SIG-M5 treated with dmso at 0.1 percent for 504 hours (cell line): ENCODE measurements around the gene PTK7.
"Not testable (repeated sequence)": the region's sequence is repeated elsewhere in the genome, so short reads cannot be mapped to it uniquely, and the experiment has no call there.

Experiments used
- DNase-seq: peaks from one replicate; lab custom pipeline; 2025; ENCODE audit not compliant: unreplicated experiment; lab: John Stamatoyannopoulos, UW

Gene PTK7

DNA sequence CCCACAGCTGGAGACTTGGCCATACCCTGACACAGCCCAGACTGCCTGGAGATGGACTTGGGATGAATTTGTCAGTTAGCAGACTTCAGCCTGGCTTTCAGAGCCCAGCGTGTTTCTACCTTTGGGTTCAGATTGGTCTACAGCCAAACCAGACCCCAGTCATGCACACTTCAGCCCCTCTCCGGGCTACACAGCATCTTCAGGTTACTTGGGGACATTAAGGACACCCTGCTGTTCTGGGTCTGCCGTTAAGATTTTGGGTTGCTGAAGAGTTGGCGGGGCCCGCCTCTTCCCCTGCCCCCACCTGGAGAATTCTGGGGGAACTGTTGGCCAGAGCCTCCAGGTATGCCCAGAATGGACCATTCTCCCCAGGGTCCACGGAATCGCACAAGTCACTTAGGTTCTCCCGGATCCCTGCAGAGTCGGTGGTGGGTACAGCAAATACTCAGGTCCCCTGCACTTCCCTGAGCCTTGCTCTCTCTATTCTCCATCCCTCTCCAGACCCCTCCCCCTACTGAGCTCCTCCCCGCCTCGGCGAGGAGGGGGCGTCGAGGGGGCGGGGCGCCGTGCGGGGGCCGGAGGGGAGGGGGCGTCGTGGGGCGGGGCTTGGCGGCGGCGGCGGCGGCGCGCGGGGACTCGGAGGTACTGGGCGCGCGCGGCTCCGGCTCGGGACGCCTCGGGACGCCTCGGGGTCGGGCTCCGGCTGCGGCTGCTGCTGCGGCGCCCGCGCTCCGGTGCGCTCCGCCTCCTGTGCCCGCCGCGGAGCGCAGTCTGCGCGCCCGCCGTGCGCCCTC, at the start of gene PTK7:
Gene PTK7 (plus strand): TSS at position 645 of the 794 bp plus-strand sequence. CDS start 175 bp downstream, outside the sequence.
- DNase-seq: peak; percentile 40

DNA sequence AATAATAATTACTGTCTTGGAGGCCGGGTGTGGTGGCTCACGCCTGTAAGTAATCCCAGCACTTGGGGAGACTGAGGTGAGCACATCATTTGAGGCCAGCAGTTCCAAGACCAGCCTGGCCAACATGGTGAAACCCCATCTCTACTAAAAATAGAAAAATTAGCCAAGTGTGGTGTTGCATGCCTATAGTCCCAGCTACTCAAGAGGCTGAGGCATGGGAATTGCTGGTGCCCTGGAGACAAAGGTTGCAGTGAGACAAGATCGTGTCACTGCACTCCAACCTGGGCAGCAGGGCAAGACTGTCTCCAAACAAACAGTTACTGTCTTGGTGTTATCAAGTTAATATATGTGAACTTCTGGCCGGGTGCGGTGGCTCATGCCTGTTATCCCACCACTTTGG, 49.7 kb upstream of the PTK7 start:
- DNase-seq: no peak

DNA sequence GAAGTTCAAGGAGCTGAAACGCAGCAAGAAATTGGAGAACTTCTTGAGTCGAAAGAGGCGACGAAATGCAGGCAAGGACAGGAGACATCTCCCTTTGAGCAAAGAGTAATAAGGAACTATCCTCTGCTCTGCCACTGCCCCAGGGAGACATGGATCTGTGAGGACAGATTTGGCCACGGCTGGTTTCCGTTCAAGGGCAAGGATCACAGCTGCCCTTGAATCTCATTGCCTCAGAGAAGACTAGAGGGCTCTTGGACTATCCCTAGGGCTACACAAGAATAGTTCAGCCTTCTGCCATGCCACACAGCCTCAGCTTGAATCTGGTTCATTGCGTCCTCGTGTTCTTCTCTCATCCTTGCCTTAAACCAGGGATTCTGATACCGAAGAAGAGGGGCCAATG, 47.0 kb upstream of the PTK7 start:
- DNase-seq: no peak

DNA sequence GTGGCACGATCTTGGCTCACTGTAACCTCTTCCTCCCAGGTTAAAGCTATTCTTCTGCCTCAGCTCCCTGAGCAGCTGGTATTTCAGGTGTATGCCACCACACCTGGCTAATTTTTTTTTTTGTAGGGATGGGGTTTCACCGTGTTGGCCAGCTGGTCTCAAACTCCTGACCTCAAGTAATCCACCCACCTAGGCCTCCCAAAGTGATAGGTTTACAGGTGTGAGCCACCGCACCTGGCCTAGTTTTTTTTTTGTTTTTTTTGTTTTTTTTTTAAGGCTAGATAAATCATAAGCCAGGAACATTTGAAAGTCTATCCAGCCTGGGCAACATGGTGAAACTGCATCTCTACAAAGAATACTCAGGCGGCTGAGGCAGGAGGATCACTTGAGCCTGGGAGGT, 43.8 kb upstream of the PTK7 start:
- no peak for DNase-seq

DNA sequence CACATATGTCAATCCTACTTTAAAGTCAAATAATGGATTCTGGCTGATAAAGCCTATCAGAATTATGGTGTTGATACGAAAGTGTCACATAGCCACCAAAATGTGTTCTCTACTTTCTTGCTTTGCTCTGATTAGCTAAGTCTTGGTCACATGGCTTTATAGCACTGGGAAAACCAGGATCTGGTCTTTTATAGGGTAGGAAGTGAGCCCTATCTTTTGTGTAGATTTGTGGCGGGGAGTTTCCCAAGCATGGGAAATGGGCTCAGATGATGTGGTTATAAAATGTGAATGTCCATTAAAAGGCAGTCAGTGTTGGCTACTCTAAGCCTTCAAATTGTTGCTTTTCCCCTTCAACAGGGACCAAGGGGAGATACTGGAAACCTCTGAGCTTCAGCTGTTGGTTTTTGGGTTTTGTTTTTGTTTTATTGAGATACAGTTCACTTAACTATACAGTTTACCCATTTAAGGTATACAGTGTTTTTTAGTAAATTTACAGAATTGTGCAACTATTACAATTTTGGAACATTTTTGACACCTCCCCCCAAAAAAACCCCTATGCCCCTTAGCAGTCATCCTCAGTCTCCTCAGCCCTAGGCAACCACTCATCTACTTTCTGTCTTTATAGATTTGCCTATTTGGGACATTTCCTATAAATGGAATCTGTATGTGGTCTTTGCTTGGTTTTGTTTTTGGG, 42.5 kb upstream of the PTK7 start:
- DNase-seq: no peak

DNA sequence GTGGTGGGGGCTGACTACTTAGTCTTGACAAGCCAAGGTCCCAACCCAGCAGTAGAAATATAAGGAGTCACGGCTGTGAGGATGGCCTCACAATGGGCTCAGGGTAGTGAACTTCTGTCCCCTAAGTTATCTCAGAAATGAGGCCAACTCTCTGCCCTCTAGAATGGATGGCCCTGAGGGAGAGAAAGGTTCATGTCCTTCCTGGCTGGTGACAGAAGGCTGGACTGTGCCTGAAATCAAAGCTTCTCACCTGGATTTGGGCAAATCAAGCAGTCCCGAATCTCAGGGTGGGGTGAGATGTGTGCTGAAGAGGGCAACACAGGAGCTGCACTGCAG, 42.0 kb upstream of the PTK7 start:
- DNase-seq: no peak

DNA sequence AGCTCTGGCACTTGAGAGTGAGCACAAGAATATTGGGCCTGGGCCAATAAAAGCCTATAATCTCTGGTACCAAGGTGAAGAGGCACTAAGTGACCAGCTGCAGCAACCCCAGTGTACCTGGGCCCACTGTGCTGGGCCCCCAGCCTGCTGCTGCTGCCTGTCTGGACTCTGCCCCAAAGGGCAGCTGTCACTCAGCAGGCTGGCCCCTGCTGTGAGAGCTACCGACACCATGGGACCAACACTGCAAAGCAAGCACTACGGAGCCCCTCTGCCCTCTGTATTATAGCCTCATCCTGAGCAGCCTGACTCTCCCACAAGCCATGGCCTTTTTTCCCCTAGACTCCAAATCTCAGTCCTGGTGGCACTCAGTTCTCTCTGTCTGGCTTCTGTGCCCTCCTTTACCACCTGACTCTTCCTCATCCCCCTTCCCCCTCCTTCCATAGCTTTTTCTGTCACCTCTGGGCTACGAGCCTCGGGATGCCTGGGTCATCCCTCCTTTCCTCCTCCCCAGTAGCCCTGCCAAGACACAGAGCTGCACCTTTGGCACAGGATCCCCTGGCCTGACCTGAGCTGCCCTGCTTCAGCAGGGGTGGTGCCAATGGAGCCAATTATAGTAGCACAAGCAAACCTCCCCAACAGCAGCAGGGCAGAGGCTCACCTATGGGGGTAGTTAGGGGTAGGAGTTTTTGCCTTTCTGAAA, 40.5 kb upstream of the PTK7 start:
- no peak for DNase-seq

DNA sequence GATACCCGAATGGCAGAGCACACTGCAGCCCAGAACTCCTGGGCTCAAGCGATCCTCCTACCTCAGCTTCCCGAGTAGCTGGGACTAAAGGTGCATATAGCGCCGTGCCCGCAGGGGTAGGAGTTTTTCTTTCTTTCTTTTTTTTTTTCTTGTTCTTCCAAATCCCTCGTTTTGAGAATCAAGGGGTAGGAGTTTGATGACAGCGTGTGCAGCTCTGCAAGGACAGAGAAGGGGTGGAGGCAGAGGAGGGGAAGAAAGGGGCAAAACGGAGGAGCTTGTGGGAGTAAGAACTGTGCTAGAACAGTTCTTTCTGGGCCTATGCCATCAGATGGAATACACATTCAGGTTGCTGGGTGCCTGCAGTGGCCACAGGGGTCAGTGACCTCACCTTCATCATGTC, 39.4 kb upstream of the PTK7 start:
- no peak for DNase-seq

DNA sequence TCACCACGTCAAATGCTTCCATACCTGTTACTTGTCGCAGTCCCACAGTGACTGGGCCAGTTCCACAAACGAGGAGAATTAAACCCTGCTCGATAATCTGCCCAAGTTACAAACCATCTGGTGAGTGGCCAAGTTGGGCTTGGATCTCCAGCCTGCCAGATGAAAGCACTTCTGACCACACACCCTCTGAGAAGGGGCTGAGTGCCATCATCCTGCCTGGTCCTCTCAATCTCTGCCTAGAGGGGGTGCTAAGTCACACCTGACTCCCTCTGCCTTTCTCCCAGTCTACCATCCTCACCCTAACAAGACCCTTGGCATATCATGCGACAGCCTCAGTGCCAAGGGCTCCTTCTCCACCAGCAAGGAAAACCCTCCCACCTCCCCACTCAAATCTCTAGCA, 38.9 kb upstream of the PTK7 start:
- DNase-seq: no peak

DNA sequence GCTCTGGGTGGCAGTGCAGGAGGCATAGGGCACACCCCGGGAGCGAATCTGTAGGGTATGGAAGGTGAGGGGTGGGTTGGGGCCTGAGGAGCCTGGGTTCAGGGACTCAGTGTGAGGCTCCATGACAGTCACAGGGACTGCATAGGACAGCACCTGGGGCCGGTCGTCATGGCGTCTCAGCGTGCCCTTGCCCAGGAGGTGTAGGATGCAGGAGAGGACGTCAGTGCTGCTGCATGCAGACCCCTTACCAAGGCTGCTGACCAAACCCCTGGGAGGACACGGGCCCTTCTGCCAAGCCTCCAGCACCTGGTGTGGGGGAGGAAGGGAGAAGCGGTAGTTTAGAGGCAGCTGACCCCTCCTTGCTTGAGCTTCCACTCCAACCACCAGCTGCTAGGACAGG, 38.4 kb upstream of the PTK7 start:
- DNase-seq: no peak

DNA sequence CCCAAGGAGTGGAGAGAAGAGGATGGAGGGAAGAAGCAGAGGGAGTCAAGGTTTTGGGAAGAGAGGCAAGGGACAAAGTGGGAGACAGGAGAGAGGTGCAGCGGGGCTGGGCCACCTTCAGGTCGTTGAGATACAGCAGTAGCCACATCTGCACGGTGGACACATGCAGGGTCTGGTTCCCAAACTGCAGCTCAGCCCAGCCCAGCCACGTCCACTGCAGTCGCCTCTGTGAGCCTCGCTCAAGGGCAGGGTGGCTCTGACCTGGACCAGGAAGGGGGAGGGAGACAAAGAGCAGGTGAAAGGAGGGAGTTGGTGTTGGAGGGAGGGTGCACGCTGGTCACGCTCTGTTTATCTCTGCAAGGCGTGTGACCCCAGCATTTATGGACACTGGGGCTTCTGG, 37.4 kb upstream of the PTK7 start:
- DNase-seq: no peak

DNA sequence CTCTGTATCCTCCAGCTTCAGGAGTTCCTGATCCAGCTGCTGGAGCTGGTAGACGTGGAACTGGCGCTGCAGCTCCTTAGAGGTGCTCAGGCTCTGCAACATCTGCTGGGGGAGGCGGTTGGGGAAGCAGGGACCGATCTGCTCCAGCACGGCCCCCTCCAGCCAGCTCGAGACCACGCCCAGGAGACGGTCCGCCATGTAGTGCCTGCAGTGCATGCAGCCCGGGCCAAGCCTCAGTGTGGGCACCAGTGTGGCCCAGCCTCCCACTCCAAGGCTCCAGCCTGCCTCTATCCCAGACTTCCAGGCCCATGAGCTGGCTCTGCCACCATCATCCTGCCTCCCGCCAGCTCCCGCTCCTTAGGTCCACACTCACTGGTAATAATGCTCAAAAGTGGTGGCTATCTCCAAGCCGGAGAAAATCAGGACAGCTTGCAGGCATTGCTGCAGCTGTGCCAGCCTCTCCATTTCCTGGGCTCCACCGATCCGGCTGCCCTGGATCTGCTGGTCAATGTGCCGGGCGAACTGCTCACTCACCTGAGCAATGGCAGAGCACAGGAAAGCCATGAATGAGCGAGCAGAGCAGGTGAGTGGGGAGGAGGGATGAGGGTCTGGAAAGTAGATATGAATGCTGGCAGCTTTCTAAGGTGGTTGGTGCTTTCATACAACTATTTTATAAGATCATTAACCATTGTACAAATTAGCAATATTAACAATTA, 35.4 kb upstream of the PTK7 start:
- no peak for DNase-seq

DNA sequence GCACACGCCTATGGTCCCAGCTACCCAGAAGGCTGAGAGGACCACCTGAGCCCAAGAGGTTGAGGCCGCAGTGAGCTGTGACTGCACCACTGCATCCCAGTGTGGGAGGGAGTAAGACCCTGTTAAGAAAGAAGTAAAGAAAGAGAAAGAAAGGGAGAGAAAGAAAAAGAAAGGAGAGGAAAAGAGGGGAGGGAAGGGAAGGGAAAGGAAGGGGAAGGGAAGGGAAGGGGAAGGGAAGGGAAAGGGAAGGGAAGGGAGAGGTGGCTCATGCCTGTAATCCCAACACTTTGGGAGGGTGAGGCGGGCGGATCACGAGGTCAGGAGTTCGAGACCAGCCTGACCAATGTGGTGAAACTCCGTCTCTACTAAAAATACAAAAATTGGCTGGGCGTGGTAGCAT, 34.6 kb upstream of the PTK7 start:
- DNase-seq: not testable (repeated sequence)

DNA sequence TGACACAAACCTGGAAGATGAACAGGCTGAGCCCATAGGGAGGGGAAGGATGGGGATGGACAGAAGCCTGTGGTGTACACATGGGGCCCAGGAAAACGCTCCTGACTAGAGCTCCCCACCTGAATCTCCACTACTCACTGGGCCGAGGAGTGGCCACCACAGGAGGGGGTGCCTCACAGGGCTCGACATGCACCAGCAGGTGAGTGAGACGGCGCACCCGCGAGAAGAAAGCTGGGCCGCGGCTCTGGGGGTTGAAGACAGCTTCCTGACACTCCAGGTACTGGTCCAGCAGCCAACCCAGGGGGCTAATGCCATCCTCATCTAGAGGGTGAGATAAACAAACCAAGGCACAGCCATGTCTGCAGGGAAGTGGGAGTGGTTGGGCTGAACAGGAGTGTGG, 32.8 kb upstream of the PTK7 start:
- no peak for DNase-seq

DNA sequence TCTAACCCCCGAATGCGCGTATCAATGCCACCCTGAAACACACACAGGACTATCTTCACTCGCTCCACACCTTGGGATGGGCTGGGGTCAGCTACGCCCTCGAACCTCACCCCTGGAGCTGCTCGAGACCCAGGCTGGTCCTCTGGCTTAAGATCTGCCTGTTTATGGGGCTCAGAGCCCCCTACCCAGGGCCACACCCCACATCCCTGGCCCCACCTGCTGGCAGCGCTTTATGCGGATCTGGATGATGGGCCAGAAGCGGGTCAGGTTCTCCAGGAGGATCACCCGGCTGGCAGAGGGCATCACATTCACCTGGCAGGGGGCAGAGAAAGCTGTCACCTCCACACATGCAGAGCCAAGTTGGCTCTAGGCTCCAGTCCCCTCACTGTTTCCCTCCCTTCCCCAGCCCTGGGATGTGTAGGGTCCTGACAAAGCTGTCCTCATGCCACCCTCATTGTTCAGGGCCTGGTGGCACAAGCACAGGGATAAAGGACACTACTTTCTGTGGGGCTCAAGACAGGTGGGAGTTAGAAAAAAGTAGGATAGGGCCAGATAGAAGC, 30.7 kb upstream of the PTK7 start:
- no peak for DNase-seq

DNA sequence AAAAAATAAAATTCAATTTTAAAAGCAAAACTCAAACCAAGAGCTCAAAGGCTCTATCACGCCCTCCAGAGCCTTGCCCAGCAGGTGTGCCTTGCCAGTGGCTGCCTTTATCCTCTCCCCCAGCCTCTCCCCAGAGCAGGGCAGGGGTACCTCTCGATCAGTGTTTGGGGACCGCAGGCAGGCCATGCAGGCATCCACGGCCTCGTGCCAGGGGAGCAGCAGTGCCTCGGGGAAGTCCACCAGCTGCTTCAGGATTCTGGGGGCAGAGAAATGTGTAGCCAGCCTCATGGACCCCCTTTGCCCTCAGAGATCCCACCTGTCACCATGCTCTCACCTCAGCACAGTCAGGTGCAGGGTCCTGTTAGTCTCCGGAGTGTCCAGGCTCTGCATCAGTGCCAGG, 28.1 kb upstream of the PTK7 start:
- no peak for DNase-seq

DNA sequence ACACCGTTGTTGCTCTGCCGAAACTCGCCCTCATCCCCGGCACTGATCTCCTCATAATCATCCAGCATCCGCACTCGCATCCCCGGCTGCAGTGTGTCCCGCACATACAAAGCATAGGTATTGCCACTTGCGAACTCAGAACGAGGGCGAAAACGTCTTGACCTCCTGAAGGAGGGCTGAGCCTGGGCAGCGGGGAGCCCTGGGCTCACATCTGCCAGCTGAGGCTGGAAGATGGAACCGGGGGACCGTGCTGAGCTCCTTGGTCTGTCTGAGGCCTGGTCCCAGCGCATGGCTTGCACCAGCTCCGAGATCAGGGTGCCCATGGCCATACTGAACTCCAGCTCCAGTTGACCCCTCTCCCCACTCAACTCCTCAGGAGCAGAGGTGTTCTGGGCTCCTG, 25.1 kb upstream of the PTK7 start:
- no peak for DNase-seq

DNA sequence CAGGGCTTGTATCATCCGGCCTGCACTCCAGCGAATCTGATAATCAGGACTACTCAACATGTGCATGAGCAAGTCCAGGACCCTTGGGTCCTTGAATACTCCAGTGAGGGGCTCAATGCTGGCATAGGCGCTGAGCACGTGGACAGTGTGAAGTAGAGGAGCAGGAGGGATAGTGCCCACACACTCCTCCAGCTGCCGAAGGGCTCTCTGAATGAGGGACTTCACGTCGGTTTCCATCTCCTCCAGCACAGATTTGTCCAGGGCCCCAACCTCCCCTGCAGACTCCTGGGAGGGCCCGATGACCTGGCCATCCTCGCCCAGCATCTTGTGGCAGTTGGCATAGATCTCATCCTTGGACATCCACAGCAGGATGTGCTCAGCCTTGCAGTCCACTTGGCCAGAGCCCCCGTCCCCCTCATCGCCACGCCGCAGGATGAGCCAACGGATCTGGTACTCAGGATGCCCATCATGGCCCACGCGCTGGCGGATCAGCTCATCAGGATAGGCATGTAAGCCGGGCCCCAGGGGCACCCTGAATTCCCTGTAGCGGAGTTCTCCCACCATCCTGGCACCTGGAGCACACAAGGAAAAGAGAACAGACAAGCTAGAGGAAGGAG, 23.8 kb upstream of the PTK7 start:
- no peak for DNase-seq

DNA sequence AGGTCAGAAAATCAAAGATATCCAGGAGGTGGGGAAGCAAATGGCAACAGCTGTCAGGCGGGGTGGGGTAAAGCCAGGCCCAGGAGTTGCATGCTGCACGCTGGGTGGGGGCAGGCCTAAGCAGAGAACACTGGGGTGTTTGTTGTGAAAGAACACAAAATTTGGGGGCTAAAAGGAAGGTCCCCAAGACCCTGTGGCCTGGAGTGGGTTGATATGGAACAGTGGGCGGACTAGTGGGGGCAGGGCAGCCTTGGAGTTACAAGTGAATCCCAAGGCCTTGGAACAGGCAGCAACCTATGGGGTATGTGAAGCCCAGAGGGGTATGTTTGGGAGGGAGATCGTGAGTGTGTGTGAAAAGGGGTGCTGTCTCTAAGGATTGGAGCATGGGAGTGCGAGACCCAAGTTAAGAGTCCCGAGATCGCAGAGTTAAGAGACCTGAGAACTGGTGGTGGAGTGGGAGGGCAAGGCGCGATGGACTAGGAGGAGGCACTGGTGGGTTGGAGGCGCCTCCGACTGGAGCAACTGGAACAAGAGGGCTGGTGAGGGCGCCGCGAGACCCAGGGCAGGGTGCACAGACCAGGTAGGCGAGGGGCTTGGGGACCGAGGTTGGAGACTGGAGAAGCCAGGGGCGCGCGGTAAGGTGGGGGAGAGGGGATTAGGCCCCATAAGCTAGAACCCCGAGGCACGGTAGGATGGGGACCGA, 23.1 kb upstream of the PTK7 start:
- DNase-seq: peak; percentile 17

DNA sequence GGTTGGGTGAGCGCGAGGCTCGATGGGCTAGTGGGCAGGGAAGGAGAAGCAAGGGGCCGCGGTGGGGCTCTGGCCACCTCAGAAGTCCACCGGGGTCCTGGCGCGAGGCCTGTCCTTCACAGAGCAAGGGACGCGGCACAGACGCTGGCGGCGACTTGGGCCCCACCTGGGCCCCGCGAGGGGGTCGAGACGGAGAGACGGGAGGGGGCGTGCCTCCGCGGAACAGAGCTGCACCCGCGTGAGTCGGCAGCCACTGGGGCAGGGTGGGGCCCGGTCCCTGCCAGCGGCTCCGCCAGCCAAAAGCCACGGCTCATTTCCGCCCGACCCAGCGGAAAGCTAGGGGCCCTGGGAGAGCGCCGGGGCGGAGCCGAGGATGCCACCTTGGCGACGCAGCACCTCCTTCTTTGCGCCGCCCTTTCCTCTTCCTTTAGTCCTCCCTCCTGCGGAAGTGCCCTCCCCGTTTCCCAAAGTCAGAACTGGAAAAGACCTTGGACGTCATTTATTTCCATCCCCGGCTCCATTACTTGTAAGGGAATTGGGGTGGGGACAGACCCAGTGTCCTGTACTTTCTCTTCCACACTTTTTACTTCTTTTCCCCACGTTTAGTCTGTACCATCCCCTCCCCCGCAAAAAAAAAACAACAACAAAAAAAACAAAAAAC, 22.4 kb upstream of the PTK7 start, which contains the start of gene CUL7:
Gene CUL7 (minus strand): TSS at position 307 of the 661 bp plus-strand sequence. CDS start 1,063 bp downstream, outside the sequence.
- DNase-seq: peak; percentile 92
